GM21360 (cell line): Measurements from ENCODE around the gene PTPRN2.

Experiments
- ATAC-seq: cut with Tn5 transposase; IDR thresholded peaks from one replicate; pipeline ENCODE4 v1.9.1; 2021; ENCODE audit warnings: mild to moderate bottlenecking, moderate library complexity; ENCODE audit not compliant: unreplicated experiment

The PTPRN2 gene

GRCh38 chr7:158329014-158329610, 258.5 kb downstream of the PTPRN2 start:
- ATAC-seq: no peak

GRCh38 chr7:158328376-158329013, 259.1 kb downstream of the PTPRN2 start:
- ATAC-seq: no peak

- no peak for ATAC-seq
Observed at GRCh38 chr7:158327571-158328180, 259.9 kb downstream of the PTPRN2 start.

GRCh38 chr7:158327012-158327411, 260.6 kb downstream of the PTPRN2 start:
- no peak for ATAC-seq

- ATAC-seq: no peak
Observed at GRCh38 chr7:158325530-158326381, 261.9 kb downstream of the PTPRN2 start.

- no peak for ATAC-seq
Observed at GRCh38 chr7:158324397-158325360, 262.9 kb downstream of the PTPRN2 start.

GRCh38 chr7:158323741-158324396, 263.8 kb downstream of the PTPRN2 start:
- ATAC-seq: no peak

- ATAC-seq: no peak
Observed at GRCh38 chr7:158322616-158323530, 264.8 kb downstream of the PTPRN2 start.

GRCh38 chr7:158321936-158322615, 265.5 kb downstream of the PTPRN2 start:
- no peak for ATAC-seq

GRCh38 chr7:158321056-158321700, 266.4 kb downstream of the PTPRN2 start:
- no peak for ATAC-seq

- ATAC-seq: no peak
Observed at GRCh38 chr7:158320328-158320727, 267.3 kb downstream of the PTPRN2 start.

GRCh38 chr7:158318511-158318913, 269.1 kb downstream of the PTPRN2 start:
- no peak for ATAC-seq

GRCh38 chr7:158317238-158318205, 270.1 kb downstream of the PTPRN2 start:
- no peak for ATAC-seq

- ATAC-seq: no peak
Observed at GRCh38 chr7:158316466-158317031, 271.1 kb downstream of the PTPRN2 start.

- no peak for ATAC-seq
Observed at GRCh38 chr7:158315881-158316280, 271.7 kb downstream of the PTPRN2 start.

GRCh38 chr7:158315326-158315725, 272.3 kb downstream of the PTPRN2 start:
- ATAC-seq: no peak
